Stomach (tissue), 4 donors: ENCODE results near the gene ZNF761.
"Not testable (repeated sequence)": the region's sequence is repeated elsewhere in the genome, so short reads cannot be mapped to it uniquely, and the experiment has no call there.

Source experiments
- CTCF ChIP-seq, 7 experiments: fragments of 450-650 bp in 4 of 7; fragments of 200-600 bp in 3 of 7; sonication (generic) in 3 of 7; IDR thresholded peaks; one replicate each; pipeline ENCODE4 v1.5.1; 2016 to 2019; ENCODE audit warnings: antibody characterized with exemption in 7 of 7, control low read depth in 2 of 7, mild to moderate bottlenecking in 1 of 7
- POLR2A ChIP-seq, 4 donors: fragments of 450-650 bp; IDR thresholded peaks; one replicate each; pipeline ENCODE4 v1.6.1; 2016; ENCODE audit warnings: antibody characterized with exemption in 4 of 4, control low read depth in 2 of 4, mild to moderate bottlenecking in 1 of 4, moderate library complexity in 1 of 4
- POLR2AphosphoS5 ChIP-seq, 3 donors: sonication (generic); formaldehyde crosslinking; IDR thresholded peaks; one replicate each; pipeline ENCODE4 v1.6.1; 2016; ENCODE audit warnings: antibody characterized with exemption in 3 of 3

- not testable (repeated sequence) for TF ChIP-seq POLR2A, CTCF, POLR2AphosphoS5 (IDR thresholded peaks at IDR 0.05)
Observed at GRCh38 chr19:53447196-53447595, 15.4 kb downstream of the ZNF761 start.
